GM19193 (cell line): ENCODE data around the gene CD59.

ENCODE experiments used
- POLR2A ChIP-seq: IDR thresholded peaks from 4 replicates; pipeline ENCODE4 v1.6.1; 2011; ENCODE audit not compliant: insufficient read depth, insufficient read length; ENCODE audit errors: extremely low read depth

Gene CD59

GRCh38 chr11:33694346-33695050 is 41.7 kb downstream of the CD59 start:
- no peak for TF ChIP-seq POLR2A

- TF ChIP-seq POLR2A: no peak
Observed at GRCh38 chr11:33692541-33692940, 43.7 kb downstream of the CD59 start.

- TF ChIP-seq POLR2A: no peak
Observed at GRCh38 chr11:33692013-33692504, 44.2 kb downstream of the CD59 start.

- no peak for TF ChIP-seq POLR2A
Observed at GRCh38 chr11:33691066-33691864, 45.0 kb downstream of the CD59 start.

DNA sequence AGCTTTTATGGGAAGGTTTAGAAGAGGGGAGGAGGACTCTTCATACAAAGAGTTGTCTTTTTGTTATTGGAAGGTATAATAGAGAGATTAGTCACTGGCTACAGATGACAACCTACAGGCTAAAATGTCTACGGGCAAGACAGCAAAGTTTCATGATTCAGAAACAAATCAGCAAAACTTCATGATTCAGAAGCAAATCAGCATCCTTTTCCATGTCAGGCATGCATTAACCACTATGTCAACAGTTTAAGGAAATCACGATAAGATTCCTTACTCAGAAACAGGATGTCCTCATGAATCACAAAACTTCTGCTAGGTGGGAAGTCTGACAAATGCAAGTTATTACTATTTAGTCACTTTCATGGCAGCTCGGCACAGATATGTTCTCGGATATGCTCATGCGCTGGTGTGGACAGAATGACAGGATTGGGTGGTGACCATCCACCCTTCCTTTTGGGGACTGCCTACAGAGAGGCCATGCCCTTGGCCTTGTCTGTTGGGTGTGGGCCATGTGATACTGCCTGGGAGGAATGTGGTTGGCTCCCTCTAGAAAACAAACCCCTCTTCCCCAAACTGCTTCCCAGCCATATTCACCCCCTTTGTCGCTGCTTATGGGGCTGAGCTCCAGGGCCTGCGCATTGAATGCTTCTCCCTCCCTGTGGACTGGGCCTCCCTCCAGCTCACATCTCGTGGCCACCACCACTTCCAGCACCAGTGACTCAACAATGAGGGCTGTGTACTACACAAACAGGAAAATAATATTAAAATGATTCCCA is 45.7 kb downstream of the CD59 start:
- no peak for TF ChIP-seq POLR2A

GRCh38 chr11:33689501-33689900 is 46.7 kb downstream of the CD59 start:
- no peak for TF ChIP-seq POLR2A

- no peak for TF ChIP-seq POLR2A
Observed at GRCh38 chr11:33689085-33689484, 47.1 kb downstream of the CD59 start.

DNA sequence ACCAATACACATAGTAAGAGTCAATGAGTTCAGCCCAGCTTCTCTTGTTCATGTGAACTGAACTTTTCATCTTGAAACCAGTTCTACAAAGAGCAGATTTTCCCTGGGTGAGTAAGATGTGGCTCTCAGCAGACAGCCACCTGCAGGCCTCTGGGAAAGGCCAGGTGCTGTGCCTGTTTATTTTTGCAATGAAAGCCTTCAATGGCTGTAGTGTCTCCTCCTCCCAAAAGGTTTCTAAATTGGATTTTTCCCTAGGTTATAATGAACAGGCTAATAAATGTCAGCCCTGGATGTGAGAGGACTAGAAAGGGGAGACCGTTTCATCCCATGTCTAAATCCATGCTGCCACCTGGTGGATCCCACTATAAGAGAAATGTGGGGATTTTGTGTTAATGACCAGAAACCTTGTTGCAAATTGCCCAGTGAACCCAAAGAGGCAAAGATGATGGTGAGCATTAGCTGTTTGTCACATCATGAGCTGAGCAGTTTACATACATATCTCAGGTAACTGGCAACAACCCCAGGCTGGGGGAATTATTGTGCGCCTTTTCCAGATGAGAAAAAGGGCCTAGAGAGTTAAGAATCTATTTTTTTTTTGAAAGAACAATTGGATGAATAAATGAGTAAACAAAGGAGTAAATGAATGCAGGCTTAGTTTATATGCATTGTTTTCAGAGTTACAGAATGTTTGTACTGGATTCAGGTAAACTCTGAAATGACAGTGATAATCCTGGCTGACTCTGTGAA is 48.3 kb downstream of the CD59 start:
- TF ChIP-seq POLR2A: no peak

DNA sequence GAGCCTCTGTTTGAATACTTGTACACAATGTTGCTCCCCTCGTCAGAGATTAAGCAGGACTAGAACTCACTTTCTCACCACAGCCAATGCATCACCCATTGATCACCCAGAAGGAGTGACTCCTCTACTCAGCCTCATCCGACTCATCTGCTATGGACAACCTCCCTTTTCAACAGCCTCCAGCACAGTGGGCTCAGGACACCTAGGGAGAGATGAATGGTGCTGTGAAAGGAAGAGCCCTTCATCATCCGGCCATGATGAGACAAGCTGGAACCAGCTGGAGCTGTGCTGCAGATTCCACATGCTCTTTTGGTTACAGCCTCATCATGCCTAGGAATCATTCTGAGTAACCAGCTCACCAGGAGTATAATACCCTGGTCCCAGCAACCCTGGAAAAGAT is 51.1 kb downstream of the CD59 start:
- no peak for TF ChIP-seq POLR2A

DNA sequence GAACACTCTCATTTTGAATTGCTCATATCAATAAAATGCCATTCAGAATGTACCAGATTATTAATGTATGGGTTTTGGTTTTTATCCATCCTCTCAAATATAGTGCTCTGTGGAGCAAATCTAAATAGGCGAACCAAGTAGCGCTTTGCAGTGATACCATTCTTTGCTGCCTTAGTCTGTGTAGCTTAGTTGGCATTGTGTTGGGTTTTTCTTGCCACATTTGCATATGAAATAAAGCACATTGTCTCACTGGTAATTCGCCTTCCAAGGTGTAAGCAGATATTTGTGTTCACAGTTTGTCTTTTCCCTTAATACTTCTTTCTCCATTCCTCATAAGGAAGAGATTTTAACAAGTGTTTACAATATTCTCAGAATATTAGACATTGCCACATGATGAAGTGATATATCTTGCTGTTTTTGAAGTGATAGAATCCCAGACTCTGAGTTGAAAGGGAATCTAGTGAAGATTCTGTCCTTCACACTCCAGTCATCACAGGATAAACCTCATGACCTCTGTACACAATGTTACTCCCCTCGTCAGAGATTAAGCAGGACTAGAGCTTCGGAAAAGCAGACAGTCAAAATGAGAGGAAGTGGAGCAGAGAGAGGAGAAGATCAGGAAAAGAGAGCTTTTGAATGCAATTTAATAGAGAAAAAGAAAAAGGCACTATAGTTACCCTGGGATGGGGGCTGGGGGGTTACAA is 52.1 kb downstream of the CD59 start:
- no peak for TF ChIP-seq POLR2A

DNA sequence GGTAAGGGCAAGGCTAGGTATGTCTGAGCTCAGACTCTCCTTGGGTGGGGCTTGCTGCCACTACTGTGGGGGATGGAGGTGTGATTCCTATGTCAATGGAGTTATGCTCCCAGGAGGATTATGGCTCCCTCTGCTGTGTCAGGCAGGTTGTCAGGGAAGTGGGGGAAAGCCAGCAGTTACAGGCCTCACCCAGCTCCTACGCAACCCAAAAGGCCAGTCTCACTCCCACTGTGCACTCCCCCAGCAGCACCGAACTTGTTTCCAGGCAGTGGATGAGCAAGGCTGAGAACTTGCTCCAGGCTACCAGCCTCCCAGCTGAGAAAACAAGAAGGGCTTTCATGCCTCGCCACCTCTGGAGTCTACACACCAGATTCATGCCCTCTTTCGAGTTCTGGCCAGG is 53.8 kb downstream of the CD59 start:
- no peak for TF ChIP-seq POLR2A

DNA sequence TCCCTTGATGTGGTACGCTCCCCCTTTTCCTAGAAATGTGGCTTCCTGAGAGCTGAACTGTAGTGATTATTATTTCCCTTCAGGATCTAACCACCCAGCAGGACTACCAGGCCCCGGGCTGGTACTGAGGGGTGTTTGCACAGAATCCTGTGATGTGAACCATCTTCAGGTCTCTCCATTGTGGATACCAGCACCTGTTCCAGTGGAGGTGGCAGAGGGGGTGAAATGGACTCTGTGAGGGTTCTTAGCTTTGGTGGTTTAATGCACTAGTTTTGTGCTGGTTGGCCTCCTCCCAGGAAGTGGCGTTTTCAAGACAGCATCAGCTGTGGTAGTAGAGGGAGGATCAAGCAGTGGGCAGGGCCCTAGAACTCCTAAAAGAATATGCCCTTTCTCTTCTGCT is 54.2 kb downstream of the CD59 start:
- no peak for TF ChIP-seq POLR2A

GRCh38 chr11:33674035-33674814 is 62.0 kb downstream of the CD59 start:
- no peak for TF ChIP-seq POLR2A
